NCI-H2196 (cell line): ENCODE measurements around the gene OGFOD2.

ENCODE experiments used
- DNase-seq: peaks from one replicate; lab custom pipeline; 2025; ENCODE audit not compliant: unreplicated experiment; lab: John Stamatoyannopoulos, UW

The OGFOD2 gene

DNA sequence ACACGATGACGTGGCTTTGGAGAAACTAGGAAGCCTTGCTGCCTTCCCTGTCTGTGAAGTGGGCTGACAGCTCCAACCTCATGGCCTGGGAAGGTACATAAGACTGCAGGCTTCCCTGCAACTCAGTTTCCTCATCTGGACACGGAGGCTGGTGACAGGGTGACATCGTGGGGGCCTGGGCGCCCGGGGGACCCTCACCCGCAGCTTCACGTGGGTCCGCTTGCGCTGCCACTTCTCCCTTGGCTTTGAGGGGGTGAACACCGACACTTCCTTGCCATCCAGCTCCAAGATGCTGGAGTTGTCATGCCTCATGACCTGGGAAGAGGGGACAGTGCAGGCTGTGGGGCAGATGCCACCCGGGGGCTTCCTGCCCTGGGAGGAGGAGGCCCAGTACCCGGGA is 13.0 kb downstream of the OGFOD2 start:
- DNase-seq = no peak

DNA sequence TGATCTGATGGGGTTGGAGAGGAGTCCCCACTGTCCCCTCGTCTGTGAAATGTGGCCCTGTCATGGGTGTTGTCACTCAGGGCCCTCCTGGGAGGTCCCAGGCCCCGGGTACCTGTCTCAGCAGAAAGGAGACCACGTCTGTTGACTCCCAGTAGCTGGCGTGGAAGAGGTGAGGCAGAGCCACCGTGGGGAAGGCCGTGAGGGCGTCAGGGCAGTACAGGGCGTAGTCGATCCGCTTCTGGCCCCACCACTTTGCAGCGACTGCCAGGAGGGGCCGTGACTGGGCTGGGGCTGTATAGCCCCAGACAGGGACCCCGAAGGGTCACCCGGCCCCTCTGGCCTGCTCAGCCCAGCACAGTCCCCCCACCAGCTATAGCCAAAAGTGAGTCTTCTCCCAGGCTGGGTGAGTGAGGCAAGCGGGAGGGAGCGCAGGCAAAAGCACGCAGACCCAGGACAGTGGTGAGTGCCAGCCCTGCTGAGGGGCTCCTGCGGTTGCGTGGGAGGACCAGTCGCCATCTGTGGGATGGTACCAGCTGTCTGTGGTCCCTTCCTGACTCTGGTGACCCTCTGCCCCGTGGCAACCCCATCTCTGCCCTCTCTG is 13.7 kb downstream of the OGFOD2 start:
- DNase-seq = no peak

DNA sequence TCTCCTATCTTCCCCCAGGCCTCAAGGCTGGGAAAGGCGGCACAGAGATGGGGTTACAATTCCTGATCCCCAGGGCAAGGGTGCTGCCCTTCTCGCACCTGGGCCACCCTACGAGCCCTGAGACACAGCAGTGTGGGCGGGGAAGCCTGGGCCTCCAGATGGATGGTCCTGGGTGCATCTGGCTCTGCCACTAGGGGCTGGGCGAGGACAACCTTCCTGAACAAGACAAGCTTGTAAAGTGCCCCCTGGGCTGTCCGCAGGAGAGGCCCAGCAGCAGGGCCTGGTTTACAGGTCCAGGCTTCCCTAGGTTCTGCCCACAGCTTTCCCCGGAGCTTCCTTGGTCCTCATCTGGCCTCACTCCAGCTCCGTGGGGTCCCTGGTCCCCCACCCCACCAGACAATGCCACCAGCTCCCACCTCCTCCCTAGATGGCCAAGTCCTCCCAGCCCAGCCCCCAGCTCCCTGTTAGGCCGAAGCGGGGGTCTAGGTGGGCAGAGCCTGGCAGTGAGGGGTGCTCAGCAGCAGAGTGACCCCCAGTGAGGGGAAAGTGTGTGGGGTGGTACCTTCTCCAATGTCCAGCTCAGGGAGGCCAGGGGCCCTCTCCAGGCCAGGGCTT is 14.3 kb downstream of the OGFOD2 start:
- no peak for DNase-seq

- no peak for DNase-seq
Observed at GRCh38 chr12:122989874-122990419, 14.9 kb downstream of the OGFOD2 start.

DNA sequence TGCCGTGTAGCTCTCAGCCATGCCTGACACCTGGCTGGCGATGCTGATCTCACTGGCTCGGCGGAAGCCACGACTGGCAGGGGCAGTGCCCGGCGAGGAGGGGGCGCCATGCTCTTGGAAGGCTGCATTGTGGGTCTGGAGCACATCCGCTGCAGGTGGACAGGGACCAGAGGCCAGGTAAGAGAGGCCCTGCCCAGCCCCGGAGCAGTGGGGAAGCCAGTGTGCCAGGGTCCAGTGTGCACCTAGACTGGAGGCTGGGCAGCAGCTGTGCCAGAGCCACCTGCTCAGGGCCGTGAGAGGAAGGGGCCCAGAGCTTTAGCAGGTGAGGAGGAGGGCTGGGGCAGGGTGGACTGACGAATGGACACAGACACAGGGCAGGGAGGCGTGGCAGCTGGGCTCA is 15.5 kb downstream of the OGFOD2 start:
- no peak for DNase-seq

DNA sequence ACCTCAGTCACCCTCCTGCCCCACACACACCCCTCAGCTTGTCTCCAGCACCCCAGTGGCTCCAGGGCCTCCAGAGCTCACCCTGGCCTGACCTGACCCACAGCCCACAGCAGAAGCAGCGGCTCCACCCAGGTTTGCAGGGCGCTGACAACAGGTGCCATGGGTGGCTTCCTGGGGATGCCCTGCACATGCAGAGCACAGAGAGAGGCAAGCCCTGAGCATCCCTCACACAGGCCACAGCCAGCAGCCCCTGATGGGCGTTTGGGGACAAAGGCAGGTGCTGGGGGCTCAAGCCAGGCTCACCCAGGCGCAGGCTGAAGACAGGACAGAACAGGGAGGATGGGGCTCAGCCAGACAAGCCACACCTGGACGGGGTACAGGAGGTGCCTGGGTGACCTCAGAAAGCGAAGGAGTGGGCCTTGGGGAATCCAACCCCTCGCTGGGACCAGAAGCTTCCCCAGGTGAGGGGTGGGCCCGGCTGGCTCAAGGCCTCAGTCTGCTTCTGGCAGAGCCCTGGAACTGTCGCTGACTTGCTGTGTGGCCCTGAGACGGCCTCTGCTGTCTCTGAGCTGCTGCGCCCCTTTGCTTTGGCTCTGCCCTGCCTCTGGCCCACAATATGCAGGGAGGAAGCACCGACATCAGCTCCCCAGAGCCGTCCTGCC is 16.0 kb downstream of the OGFOD2 start:
- DNase-seq = no peak

DNA sequence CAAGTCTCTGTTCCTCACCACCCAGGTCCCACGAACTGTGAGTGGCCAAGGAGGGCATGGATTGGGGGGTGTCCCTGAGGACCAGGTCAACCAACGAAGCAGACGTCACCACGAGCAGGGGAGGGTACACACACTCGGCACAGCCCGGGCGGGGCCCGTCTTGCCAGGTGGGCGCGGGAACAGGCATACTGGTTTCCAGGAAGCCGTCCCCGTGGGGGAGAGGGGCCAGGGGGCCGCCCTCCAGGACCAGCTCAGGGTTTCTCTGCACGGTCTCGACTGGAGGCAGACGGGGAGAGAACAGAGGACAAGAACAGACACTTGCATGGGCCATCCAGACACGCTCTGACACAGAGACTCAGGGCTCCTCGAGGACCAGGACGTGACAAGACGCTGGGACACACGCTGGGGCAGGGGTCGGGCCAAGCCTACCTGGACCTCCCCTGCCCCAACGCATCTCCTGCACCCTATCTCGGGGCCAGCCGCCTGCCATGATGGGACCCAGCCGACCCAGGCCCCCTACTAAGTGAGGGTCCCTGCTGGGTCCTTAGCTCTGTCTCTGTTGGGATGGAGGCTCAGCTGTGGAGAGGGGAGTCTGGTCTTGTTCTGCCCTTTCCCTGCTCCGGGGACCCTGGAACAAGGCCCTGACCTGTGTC is 16.7 kb downstream of the OGFOD2 start:
- DNase-seq = no peak

- no peak for DNase-seq
Observed at GRCh38 chr12:122992386-122992785, 17.3 kb downstream of the OGFOD2 start.

DNA sequence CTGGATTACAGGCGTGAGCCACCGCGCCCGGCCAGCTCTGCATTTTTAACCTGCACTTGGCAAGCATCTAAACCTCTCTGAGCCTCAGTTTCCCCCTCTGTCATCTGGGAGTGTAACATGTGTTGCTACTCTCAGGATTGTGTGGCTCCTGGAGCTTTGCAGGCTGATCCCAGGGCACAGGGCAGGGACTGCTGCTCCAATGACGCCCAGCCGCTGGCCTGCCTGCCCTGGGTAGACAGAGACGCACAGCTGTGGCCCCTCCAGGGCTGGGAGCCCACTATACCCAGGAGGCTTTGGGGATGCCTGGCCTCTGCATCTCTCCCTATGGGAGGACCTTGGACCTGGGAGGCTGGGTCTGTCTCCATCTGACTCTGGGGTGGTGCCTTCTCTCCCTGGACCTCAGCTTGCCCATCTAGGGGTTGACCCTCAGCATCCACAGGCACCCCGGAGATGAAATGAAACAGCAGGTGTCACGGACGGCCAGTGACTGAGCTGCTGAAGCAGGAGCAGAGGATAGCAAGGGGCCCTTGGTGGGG is 19.2 kb downstream of the OGFOD2 start:
- DNase-seq = no peak

GRCh38 chr12:122994781-122995502 is 19.9 kb downstream of the OGFOD2 start:
- no peak for DNase-seq

- no peak for DNase-seq
Observed at GRCh38 chr12:122995503-122996187, 20.6 kb downstream of the OGFOD2 start.

GRCh38 chr12:122996188-122996601 is 21.2 kb downstream of the OGFOD2 start:
- DNase-seq = no peak

GRCh38 chr12:122996621-122997342 is 21.7 kb downstream of the OGFOD2 start:
- DNase-seq = no peak

DNA sequence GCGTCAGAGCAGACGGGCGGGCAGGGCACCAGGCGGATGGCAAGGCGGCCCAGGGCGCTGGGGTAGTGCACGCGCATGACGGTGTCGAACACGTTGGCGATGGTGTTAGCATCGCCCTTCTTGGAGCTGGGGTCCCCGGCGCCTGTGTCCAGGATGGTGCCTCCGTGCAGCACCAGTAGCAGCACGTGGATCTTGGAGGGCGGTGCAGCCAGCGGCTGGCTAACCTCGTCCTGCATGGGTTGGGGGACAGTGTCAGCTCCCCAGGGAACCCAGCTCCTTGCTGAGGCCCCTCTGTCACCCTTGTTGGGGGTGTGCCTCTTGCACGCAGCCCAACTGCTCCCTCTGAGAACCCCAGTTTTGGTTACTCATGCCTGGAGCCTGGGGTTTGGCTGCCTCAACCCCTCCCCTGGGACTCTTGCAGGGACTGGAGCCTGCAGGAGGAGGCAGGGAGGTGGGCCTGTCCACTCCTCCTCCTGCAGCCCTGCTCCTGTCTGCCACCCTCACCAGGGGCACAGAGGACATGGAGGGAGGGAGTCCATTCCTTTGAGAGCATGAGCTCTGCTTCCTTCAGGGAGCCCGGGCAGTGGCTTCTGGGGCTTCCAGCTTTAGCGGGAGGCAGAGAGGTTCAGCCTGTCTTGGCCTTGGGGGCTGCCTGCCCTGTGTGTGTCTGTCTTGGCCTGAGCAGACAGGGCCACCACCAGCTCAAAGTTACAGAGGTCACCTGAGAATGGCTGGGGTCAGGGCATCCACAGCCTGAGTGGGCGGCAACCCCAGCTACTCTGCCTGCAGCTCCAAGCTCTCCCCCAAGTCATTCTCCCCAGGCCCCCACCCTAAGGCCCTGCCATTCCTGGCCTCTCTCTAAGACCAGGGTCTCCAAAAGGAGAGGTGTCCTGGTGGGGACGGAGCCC is 22.6 kb downstream of the OGFOD2 start:
- no peak for DNase-seq

DNA sequence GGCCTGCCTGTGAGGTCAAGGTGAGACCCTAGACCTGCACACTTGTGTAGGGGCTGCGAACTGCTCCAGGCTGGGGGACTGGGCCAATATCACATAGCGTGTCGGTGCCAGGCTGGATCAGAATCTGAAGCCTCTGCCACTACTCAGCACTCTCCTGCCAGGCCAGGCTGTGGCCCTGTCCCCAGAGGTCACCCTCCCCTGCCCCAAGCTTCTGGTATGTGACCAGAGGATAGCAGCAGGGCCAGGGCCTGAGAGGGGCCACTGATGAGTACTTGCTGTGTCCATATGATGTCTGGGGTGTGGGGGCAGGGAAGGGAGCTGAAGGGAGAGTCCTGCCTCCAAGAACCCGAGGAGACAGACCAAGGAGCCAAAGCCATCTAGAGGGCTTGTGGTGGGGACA is 23.3 kb downstream of the OGFOD2 start:
- no peak for DNase-seq

DNA sequence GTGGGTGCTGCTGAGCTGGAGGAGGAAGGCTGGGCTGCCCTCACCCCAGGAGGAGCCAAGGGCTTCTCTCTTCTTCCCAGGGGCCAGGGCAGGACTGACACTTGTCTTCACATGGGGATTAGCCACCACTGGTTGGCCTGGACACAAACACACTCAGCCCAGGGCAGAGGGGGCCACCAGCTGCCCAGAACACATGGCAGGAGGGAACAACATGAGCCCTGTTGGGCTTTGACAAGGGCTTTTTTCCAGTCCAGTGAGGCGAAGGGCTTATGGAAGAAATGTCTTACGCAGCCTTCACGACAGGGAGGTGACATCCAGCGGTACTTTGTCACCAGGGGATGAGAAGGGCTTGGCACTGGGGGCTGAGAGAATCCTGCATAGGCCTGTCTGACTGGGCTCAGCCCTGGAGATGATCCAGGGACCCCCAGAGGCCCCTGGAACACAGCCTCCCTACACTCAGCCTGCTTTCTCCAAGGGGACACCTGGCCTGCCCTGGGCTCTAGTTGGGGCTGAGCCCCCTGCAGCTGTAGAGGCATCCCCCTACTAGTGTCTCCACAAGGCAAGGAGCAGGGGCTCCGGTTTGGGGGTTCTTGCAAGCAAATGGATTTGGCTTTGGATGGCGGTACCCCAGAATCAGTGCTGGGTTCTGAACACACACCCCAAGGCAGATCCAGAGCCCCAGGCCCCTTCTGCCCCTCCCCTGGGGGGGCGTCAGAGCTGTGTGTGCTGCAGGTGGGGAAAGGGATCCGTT is 24.3 kb downstream of the OGFOD2 start:
- DNase-seq = no peak

DNA sequence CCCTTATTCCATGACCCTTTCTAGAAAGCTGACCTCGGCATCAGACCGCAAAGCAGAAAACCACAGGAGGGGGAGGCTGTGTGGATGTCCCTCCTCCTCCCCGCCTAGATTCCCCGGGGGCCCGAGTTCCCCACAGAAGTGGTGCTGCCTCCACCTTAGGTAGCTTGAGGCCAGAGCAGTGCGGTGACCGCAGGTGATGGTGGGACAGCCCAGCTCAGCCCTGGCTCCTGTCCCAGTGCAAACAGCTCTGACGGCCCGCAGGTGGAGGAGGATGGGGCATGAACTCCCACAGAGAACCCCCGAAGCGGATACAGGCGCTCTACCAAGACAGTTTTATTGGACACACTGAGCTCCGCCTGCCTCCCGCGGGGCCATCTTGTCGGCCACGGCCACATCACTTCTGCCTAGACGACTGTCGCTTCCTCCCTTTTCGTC is 25.0 kb downstream of the OGFOD2 start:
- DNase-seq = no peak

DNA sequence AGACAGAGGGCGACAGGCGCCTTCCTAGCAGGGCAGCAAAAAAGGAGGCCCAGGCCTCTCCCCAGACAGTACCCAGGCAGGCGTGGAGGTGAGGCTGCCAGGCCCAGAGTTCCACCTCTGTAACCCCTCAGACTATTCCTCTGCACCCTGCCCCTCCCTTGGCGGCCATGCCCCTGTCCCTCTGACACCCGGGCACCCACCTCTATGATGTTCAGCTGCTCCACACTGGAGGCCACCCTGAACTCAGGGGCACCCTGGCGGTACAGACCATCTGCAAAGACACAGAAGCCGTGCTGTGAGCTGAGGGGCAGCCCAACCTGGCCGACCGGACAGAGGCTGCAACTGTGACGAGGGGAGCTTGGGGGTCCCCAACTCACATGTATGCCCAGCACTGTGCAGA is 25.5 kb downstream of the OGFOD2 start:
- no peak for DNase-seq
